Small intestine (tissue), 7 donors: Measurements from ENCODE around the gene HYAL3. TPM values are rescaled to one million over a fixed set of nuclear protein-coding genes. Genes with fewer than 3 reads are reported as not detected.

Experiments used
- DNase-seq, 2 donors: peaks; one replicate each; pipeline versions ENCODE4 v3.0.0 to v3.0.0-alpha.2; 2013
- FAIRE-seq: peaks from 2 replicates; lab custom pipeline; 2012; peaks lifted over from hg19 to GRCh38; lab: Jason Lieb, UNC
- H3K27ac ChIP-seq, 3 donors: one replicate each; pipeline ENCODE4 v1.5.1; 2013; ENCODE audit warnings: low read length in 2 of 3, mild to moderate bottlenecking in 2 of 3, control low read depth in 1 of 3, inconsistent platforms in 1 of 3, low read depth in 1 of 3, moderate library complexity in 1 of 3
- H3K27me3 ChIP-seq, 3 donors: one replicate each; pipeline ENCODE4 v1.6.1; 2013; ENCODE audit warnings: low read length in 3 of 3, inconsistent platforms in 1 of 3; ENCODE audit not compliant: control insufficient read depth in 3 of 3, insufficient read depth in 3 of 3
- H3K36me3 ChIP-seq, 3 donors: one replicate each; pipeline ENCODE4 v1.6.1; 2013; ENCODE audit warnings: low read length in 3 of 3, inconsistent platforms in 1 of 3, low read depth in 1 of 3, mild to moderate bottlenecking in 1 of 3, moderate library complexity in 1 of 3; ENCODE audit not compliant: control insufficient read depth in 3 of 3, insufficient read depth in 2 of 3
- H3K4me1 ChIP-seq, 3 donors: one replicate each; pipeline ENCODE4 v1.6.1; 2013; ENCODE audit warnings: low read length in 2 of 3, inconsistent platforms in 1 of 3, low read depth in 1 of 3, mild to moderate bottlenecking in 1 of 3, moderate library complexity in 1 of 3; ENCODE audit not compliant: control insufficient read depth in 3 of 3, insufficient read depth in 2 of 3
- H3K4me3 ChIP-seq, 3 donors: one replicate each; pipeline ENCODE4 v1.5.1; 2013; ENCODE audit warnings: low read length in 3 of 3, control low read depth in 1 of 3, inconsistent platforms in 1 of 3, low read depth in 1 of 3, mild to moderate bottlenecking in 1 of 3, moderate library complexity in 1 of 3
- H3K9me3 ChIP-seq, 2 donors: one replicate each; pipeline ENCODE4 v1.6.1; 2013; ENCODE audit warnings: low read depth in 1 of 2, low read length in 1 of 2; ENCODE audit not compliant: control insufficient read depth in 2 of 2, insufficient read depth in 1 of 2
- WGBS, 3 donors: extraction: QIAGEN DNeasy Blood & Tissue Kit; methylation state at CpG; one replicate each; pipeline ENCODE4 v1.1.7; 2013; 5-methylcytosine and 5-hydroxymethylcytosine counted together
- polyA plus RNA-seq, 4 donors: library from polyadenylated mRNA; stranded (reverse) in 3 of 4; unstranded in 1 of 4; fragments of 200-250 nt in 3 of 4; fragments of 120-200 nt in 1 of 4; gene quantifications; one replicate each; pipeline versions ENCODE4 v1.2.1 to v1.2.3, GENCODE V29; 2013
- donor health status: healthy with polysubstance abuse.
- donor health status: control.
- donor health status: control.
- donor health status: Bipolar disorder and iron deficiency.
- donor health status: healthy.

HYAL3 gene
- polyA plus RNA-seq, 4 donors, result 1.6 to 4.1 (median 2.5) TPM

DNA sequence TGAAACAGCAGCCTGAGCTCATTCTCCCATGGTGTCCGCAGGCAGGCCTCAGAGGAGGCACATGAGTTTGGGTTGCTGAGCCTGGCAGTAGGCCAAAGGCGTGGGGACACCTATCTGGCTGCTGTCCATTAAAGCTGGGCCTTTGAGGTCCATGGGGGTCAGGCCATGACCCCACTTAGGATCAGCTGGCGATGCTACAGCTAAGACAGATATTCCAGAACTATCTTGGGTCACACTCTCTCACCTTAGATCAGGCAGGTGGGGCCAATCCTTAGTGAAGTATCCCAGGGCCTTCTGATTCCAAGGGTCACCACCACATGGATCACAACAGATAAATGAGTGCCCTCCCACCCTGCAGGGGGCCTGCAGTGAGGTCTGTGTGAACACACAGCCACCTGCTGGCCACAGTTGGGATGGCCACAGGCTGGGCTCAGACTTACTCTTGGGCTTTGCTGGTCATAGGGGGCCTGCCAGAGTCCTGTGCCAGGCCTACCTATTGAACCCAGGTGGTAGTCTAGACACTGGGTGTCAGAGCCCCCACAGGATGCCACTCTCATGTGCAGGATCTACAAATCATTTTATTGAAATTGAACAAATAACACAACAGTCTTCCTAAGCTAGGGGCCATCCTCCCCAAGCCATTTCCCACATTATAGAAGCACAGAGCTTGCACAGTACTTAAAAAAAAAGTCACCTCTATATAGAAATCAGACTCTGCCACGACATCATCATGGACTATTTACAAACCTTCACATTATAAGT lies 25.3 kb upstream of the HYAL3 start:
- FAIRE-seq, result no peak
- H3K4me1 ChIP-seq, result peaks cover 2 to 55% (median 9%) of the 10 kb centered on the region in 3 donors
- WGBS, 3 donors, result 37 to 49% (median 46%) methylated on average over 4 of the region's 4 CpGs

DNA sequence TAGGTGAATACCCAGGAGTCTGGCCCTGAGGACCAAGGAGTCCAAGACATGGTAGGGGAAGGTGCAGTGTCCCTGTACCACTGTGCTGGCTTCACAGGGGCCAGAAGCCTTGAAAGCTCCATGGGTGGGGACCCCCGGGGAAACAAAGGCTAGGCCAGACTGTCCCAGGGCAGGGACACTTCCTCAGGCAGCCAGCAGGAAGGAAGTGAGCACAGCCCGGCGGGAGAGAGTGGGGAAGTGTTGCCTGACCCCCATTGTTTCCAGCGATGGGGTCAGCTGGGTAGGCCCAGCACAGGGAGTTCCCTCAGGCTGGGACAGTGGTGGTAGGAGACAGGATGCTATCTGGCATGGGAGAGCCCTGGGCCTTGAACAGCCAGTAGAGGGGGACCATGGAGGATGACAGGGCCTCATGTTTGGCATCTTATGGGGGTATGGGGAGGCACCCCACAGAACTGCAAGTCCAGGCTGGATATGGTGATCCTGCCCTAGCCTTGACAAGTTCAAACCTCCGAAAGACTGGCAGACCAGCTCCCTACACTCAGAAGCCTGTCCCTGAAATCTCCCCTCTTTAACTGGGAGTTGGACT lies 24.5 kb upstream of the HYAL3 start:
- H3K27ac ChIP-seq, result peak overlapping the region in 2 of 3 donors; percentile 55 to 96
- FAIRE-seq (no peak), DNase-seq (no peak)
- H3K4me1 ChIP-seq, result peaks cover 2 to 62% (median 9%) of the 10 kb centered on the region in 3 donors
- peaks cover 0 to 45% (median 3%) of the 10 kb centered on the region in 3 donors for H3K36me3 ChIP-seq
- 54 to 71% (median 58%) methylated on average over 5 of the region's 5 CpGs for WGBS, 3 donors
- H3K27me3 ChIP-seq, result no peaks in the 10 kb centered on the region
- no peaks in the 10 kb centered on the region for H3K9me3 ChIP-seq
- H3K4me3 ChIP-seq, result no peak overlapping the region

More for the DNA sequence above, 25.3 kb upstream of the HYAL3 start:
- no peak overlapping the region for H3K4me3 ChIP-seq
- peaks cover 0 to 45% (median 3%) of the 10 kb centered on the region in 3 donors for H3K36me3 ChIP-seq
- H3K27me3 ChIP-seq, result no peaks in the 10 kb centered on the region
- H3K9me3 ChIP-seq, result no peaks in the 10 kb centered on the region
- DNase-seq, result peak; percentile 64 to 90
- peak overlapping the region in 2 of 3 donors; percentile 55 to 96 for H3K27ac ChIP-seq

DNA sequence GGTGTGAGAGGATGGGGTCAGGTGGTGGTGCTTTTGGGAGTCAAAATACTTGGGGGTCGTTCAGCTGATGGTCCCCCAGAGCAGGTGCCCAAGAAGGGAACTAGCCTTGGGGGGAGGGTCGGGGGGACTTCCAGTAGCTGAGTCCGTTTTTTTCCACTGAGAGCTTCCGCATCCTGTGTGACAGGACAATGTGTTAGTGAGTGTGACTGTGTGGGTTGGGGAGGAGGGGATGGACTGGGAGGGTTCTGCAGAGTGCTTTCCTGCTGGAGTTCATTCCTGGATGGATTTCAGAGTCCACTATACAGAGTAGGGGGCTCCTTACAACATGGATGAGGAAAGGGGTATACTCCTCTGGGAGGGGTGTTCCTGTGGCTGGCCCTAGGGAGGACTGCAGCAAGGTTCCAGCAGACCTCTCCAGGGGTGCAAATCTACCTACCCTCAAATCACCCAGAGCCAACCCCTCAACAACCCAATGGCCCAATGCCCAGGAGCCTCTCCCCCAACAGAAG lies 23.9 kb upstream of the HYAL3 start:
- Histone ChIP-seq H3K4me1 (peaks cover 2 to 62% (median 9%) of the 10 kb centered on the region in 3 donors), H3K36me3 (peaks cover 0 to 48% (median 3%) of the 10 kb centered on the region in 3 donors), H3K27me3 (no peaks in the 10 kb centered on the region), H3K4me3 (no peak overlapping the region), H3K9me3 (no peaks in the 10 kb centered on the region), H3K27ac (peak overlapping the region; percentile 77 to 96 (median 94))
- FAIRE-seq, result no peak
- 31 to 43% (median 36%) methylated on average over 4 of the region's 4 CpGs for WGBS, 3 donors
- no peak for DNase-seq

- Histone ChIP-seq H3K4me1 (peaks cover 2 to 67% (median 9%) of the 10 kb centered on the region in 3 donors), H3K4me3 (peak within 1 kb of the TSS; percentile 61 to 72 (median 69)), H3K27ac (peak within 1 kb of the TSS; percentile 77 to 96 (median 94)), H3K36me3 (peaks cover 0 to 54% (median 3%) of the 10 kb centered on the region in 3 donors), H3K27me3 (no peaks in the 10 kb centered on the region), H3K9me3 (no peaks in the 10 kb centered on the region)
- FAIRE-seq, result no peak
- 16 to 42% (median 37%) methylated on average over 25 to 31 of the region's 31 CpGs for WGBS, 3 donors
- DNase-seq, result peak; percentile 37 to 42
Measured at GRCh38 chr3:50322386-50323091, 23.3 kb upstream of the HYAL3 start, which contains the start of gene HYAL2. Gene HYAL2, minus strand, starts transcription at chr3:50322745. Its CDS starts 2,256 bp downstream, at chr3:50320489.

DNA sequence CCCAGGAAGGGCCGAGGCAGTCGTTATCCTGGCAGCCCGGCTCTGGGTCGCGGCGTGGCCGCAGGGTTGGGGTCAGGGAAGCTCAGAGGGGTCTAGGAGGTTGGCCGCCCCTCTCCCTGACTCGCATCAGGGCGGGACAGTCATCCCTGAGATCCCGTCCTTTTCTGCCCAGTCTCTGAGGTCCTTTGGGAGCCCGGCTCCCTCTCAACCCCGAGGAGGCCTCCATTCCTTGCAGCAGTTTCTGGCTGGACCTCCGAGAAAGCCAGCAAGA lies 22.8 kb upstream of the HYAL3 start:
- FAIRE-seq, result no peak
- peaks cover 0 to 58% (median 3%) of the 10 kb centered on the region in 3 donors for H3K36me3 ChIP-seq
- H3K4me1 ChIP-seq, result peaks cover 2 to 67% (median 5%) of the 10 kb centered on the region in 3 donors

GRCh38 chr3:50321336-50322114 lies 22.3 kb upstream of the HYAL3 start:
- H3K27ac ChIP-seq, result peak overlapping the region; percentile 77 to 96 (median 94)
- H3K4me3 ChIP-seq, result peak overlapping the region; percentile 61 to 72 (median 69)
- 0% methylated on average over 42 to 59 of the region's 59 CpGs for WGBS, 3 donors
- peaks cover 2 to 67% (median 3%) of the 10 kb centered on the region in 3 donors for H3K4me1 ChIP-seq
- FAIRE-seq (no peak), DNase-seq (peak; percentile 91 to 97)
- H3K36me3 ChIP-seq, result peaks cover 0 to 58% (median 3%) of the 10 kb centered on the region in 3 donors
- H3K9me3 ChIP-seq, result no peaks in the 10 kb centered on the region
- no peaks in the 10 kb centered on the region for H3K27me3 ChIP-seq

More for the DNA sequence above, 22.8 kb upstream of the HYAL3 start:
- WGBS, 3 donors, result 8 to 24% (median 23%) methylated on average over 12 to 14 of the region's 14 CpGs
- DNase-seq, result no peak
- Histone ChIP-seq H3K9me3 (no peaks in the 10 kb centered on the region), H3K27ac (peak overlapping the region; percentile 77 to 96 (median 94)), H3K4me3 (peak overlapping the region in 2 of 3 donors; percentile 61 to 72), H3K27me3 (no peaks in the 10 kb centered on the region)

- H3K4me3 ChIP-seq, result peak overlapping the region; percentile 61 to 72 (median 69)
- peak overlapping the region; percentile 35 to 96 (median 94) for H3K27ac ChIP-seq
- no peaks in the 10 kb centered on the region for H3K9me3 ChIP-seq
- peaks cover 0 to 57% (median 3%) of the 10 kb centered on the region in 3 donors for H3K36me3 ChIP-seq
- DNase-seq, result peak; percentile 79 to 95
- peaks cover 3 to 71% (median 5%) of the 10 kb centered on the region in 3 donors for H3K4me1 ChIP-seq
- H3K27me3 ChIP-seq, result no peaks in the 10 kb centered on the region
- WGBS, 3 donors, result 0% methylated on average over 29 to 45 of the region's 45 CpGs
- FAIRE-seq, result no peak
Measured at GRCh38 chr3:50320853-50321335, 21.7 kb upstream of the HYAL3 start.
